HCT116 (cell line): Measurements from ENCODE around the gene CCDC73. TPM values are rescaled to one million over a fixed set of nuclear protein-coding genes. Genes with fewer than 3 reads are reported as not detected.

Experiments used
- ATAC-seq: fragments of 200-7000 bp; cut with Tn5 transposase; 2 replicates; pipeline ENCODE4 v1.9.1; 2020; ENCODE audit warnings: mild to moderate bottlenecking, moderate library complexity
- BruUV-seq: library from RNA; stranded (reverse); fragments of 400-500 nt; replicated peaks from 2 replicates; lab custom pipeline; 2021; lab: Mats Ljungman, UMichigan
- CTCF ChIA-PET: fragments of 300-600 bp; sonication (Branson Sonifier 250); formaldehyde crosslinking; loops from one replicate; lab custom pipeline; 2021; ENCODE audit warnings: antibody characterized with exemption; lab: Charles Lee
- POLR2A ChIA-PET: fragments of 300-600, 350-600 bp; sonication (Branson Sonifier 250); formaldehyde crosslinking; loops from one replicate; lab custom pipeline; 2021; ENCODE audit warnings: antibody characterized with exemption; lab: Charles Lee
- RAD21 ChIA-PET, 2 experiments: fragments of 300-600 bp; sonication (Branson Sonifier 250); formaldehyde crosslinking; loops; one replicate each; lab custom pipeline; 2023; ENCODE audit warnings: low total read pairs in 2 of 2; ENCODE audit not compliant: uncharacterized antibody in 2 of 2, unreplicated experiment in 2 of 2, low non-redundant PET in 1 of 2; lab: Charles Lee
- DNase-seq: peaks from one replicate; pipeline ENCODE4 v3.0.0-alpha.2; 2010; ENCODE audit warnings: low read depth, low spot score
- H2AFZ ChIP-seq: fragments of 200-600 bp; shearing (Covaris generic), sonication (generic); 2 replicates; pipeline ENCODE4 v1.6.1; 2017; ENCODE audit warnings: low read depth, mixed run types, mixed read lengths, antibody characterized with exemption, low read length; ENCODE audit not compliant: poor library complexity, severe bottlenecking
- H3K27ac ChIP-seq: 2 replicates; pipeline ENCODE4 v1.5.1; 2012; ENCODE audit warnings: low read depth, low read length
- H3K27me3 ChIP-seq: fragments of 200-600 bp; sonication (generic); 2 replicates; pipeline ENCODE4 v1.6.1; 2016; ENCODE audit warnings: mixed run types, low read length, mixed read lengths; ENCODE audit not compliant: insufficient read depth
- H3K36me3 ChIP-seq, 2 experiments: fragments of 200-500 bp in 1 of 2; fragments of 200-600 bp in 1 of 2; sonication (Bioruptor generic) in 1 of 2; sonication (generic) in 1 of 2; 2 replicates each; pipeline versions ENCODE4 v1.5.1 to v1.6.1; 2014 to 2016; ENCODE audit warnings: low read length in 2 of 2, inconsistent platforms in 1 of 2, mixed read lengths in 1 of 2, mixed run types in 1 of 2; ENCODE audit not compliant: insufficient read depth in 2 of 2, control insufficient read depth in 1 of 2
- H3K4me1 ChIP-seq, 2 experiments: fragments of 200-600 bp in 1 of 2; sonication (generic) in 1 of 2; 2 replicates each; pipeline versions ENCODE4 v1.5.1 to v1.6.1; 2012 to 2017; ENCODE audit warnings: low read length in 2 of 2, inconsistent platforms in 1 of 2, mild to moderate bottlenecking in 1 of 2, mixed read lengths in 1 of 2, mixed run types in 1 of 2, moderate library complexity in 1 of 2; ENCODE audit not compliant: insufficient read depth in 2 of 2, control insufficient read depth in 1 of 2
- H3K4me2 ChIP-seq: fragments of 200-600 bp; sonication (generic); 2 replicates; pipeline ENCODE4 v1.6.1; 2017; ENCODE audit warnings: mixed run types, low read length, mixed read lengths
- H3K4me3 ChIP-seq, 2 experiments: fragments of 200-600 bp in 1 of 2; sonication (generic) in 1 of 2; replicated peaks in 1 of 2; 2 replicates each; pipeline ENCODE4 v1.5.1; 2011 to 2016; ENCODE audit warnings: low read length in 2 of 2, control low read depth in 1 of 2, low read depth in 1 of 2, mild to moderate bottlenecking in 1 of 2, mixed read lengths in 1 of 2, mixed run types in 1 of 2
- H3K79me2 ChIP-seq: fragments of 200-600 bp; sonication (generic); 2 replicates; pipeline ENCODE4 v1.6.1; 2017; ENCODE audit warnings: mild to moderate bottlenecking, mixed run types, low read length, moderate library complexity, mixed read lengths; ENCODE audit not compliant: insufficient read depth
- H3K9ac ChIP-seq: fragments of 200-600 bp; sonication (generic); 2 replicates; pipeline ENCODE4 v1.6.1; 2016; ENCODE audit warnings: low read length, mixed read lengths
- H3K9me2 ChIP-seq: fragments of 200-600 bp; sonication (generic), shearing (Covaris generic); 2 replicates; pipeline ENCODE4 v1.6.1; 2017; ENCODE audit warnings: mixed run types, mild to moderate bottlenecking, moderate library complexity; ENCODE audit not compliant: insufficient read depth
- H3K9me3 ChIP-seq, 2 experiments: fragments of 200-500 bp in 1 of 2; fragments of 200-600 bp in 1 of 2; sonication (Bioruptor generic) in 1 of 2; sonication (generic) in 1 of 2; 2 replicates each; pipeline ENCODE4 v1.6.1; 2014 to 2017; ENCODE audit warnings: low read length in 2 of 2, mixed read lengths in 2 of 2, inconsistent platforms in 1 of 2, low read depth in 1 of 2, mild to moderate bottlenecking in 1 of 2, mixed run types in 1 of 2, moderate library complexity in 1 of 2; ENCODE audit not compliant: control insufficient read depth in 1 of 2, insufficient read depth in 1 of 2
- H4K20me1 ChIP-seq: fragments of 200-600 bp; sonication (generic), shearing (Covaris generic); 2 replicates; pipeline ENCODE4 v1.6.1; 2017; ENCODE audit warnings: mixed run types, mild to moderate bottlenecking, moderate library complexity; ENCODE audit not compliant: insufficient read depth
- CEBPB ChIP-seq: IDR thresholded peaks from 2 replicates; pipeline ENCODE4 v1.6.1; 2012; ENCODE audit warnings: low read depth
- EZH2 ChIP-seq: fragments of 200-600 bp; sonication (generic); IDR thresholded peaks from 2 replicates; pipeline ENCODE4 v1.6.1; 2017; ENCODE audit warnings: antibody characterized with exemption, mixed run types
- EZH2phosphoT487 ChIP-seq: fragments of 200-600 bp; IDR thresholded peaks from 2 replicates; pipeline ENCODE4 v1.6.1; 2018; ENCODE audit warnings: antibody characterized with exemption, borderline replicate concordance
- FOSL1 ChIP-seq: IDR thresholded peaks from 2 replicates; pipeline ENCODE4 v1.6.1; 2012; ENCODE audit warnings: low read depth
- JUND ChIP-seq: IDR thresholded peaks from 2 replicates; pipeline ENCODE4 v1.6.1; 2012
- POLR2A ChIP-seq: IDR thresholded peaks from 2 replicates; pipeline ENCODE4 v1.7.0; 2011; ENCODE audit warnings: borderline replicate concordance; ENCODE audit not compliant: insufficient read depth, insufficient read length; ENCODE audit errors: extremely low read depth
- POLR2AphosphoS5 ChIP-seq: IDR thresholded peaks from 2 replicates; pipeline ENCODE4 v1.6.1; 2011; ENCODE audit warnings: mild to moderate bottlenecking, low read depth, low read length, moderate library complexity
- RAD21 ChIP-seq: IDR thresholded peaks from 2 replicates; pipeline ENCODE4 v1.6.1; 2012; ENCODE audit warnings: low read depth, mild to moderate bottlenecking
- REST ChIP-seq: IDR thresholded peaks from 2 replicates; pipeline ENCODE4 v1.6.1; 2012; ENCODE audit warnings: low read depth
- SIN3A ChIP-seq: IDR thresholded peaks from 2 replicates; pipeline ENCODE4 v1.6.1; 2012; ENCODE audit warnings: low read depth
- SP1 ChIP-seq: IDR thresholded peaks from 2 replicates; pipeline ENCODE4 v1.6.1; 2012; ENCODE audit warnings: low read depth
- SRF ChIP-seq: IDR thresholded peaks from 2 replicates; pipeline ENCODE4 v1.6.1; 2012; ENCODE audit warnings: low read depth
- intact Hi-C: fragments of 100-400 bp; cut with micrococcal nuclease; formaldehyde crosslinking; loops from 2 replicates; pipeline ENCODE4 v1.10.0; 2022
- total RNA-seq: library from RNA; stranded (reverse); gene quantifications from one replicate; pipeline ENCODE4 v1.2.1, GENCODE V29; 2021; ENCODE audit not compliant: unreplicated experiment
- TF ChIP-seq, protein P1 (sequence below): IDR thresholded peaks from 2 replicates; pipeline ENCODE4 v1.6.1; 2012
- TF ChIP-seq, protein P2 (sequence below): IDR thresholded peaks from 2 replicates; pipeline ENCODE4 v1.6.1; 2011; ENCODE audit warnings: mild to moderate bottlenecking, low read length, moderate library complexity; ENCODE audit not compliant: insufficient replicate concordance; ENCODE audit errors: extremely low read depth
- TF ChIP-seq, protein P3 (sequence below): IDR thresholded peaks from 2 replicates; pipeline ENCODE4 v1.6.1; 2012

CCDC73 gene
- total RNA-seq, 1 experiment from 2014 or later: not detected

GRCh38 chr11:32821517-32821916, 27.1 kb upstream of the CCDC73 start:
- Histone ChIP-seq H4K20me1 (no peaks in the 10 kb centered on the region), H3K79me2 (no peaks in the 10 kb centered on the region), H3K9me2 (no peaks in the 10 kb centered on the region), H3K4me3 (no peak overlapping the region), H2AFZ (peak overlapping the region; percentile 5), H3K36me3 (no peaks in the 10 kb centered on the region), H3K9ac (no peak overlapping the region), H3K4me1 (peaks cover 0 to 10% of the 10 kb centered on the region in 2 experiments; a peak in 2 of 4 replicates), H3K27me3 (no peaks in the 10 kb centered on the region), H3K4me2 (peak overlapping the region; percentile 16), H3K27ac (no peak overlapping the region), H3K9me3 (no peaks in the 10 kb centered on the region)
- intact Hi-C loops: no loop called here
- no peak for DNase-seq
- RAD21 ChIA-PET: no interaction called here
- BruUV-seq: no TSS peak
- TF ChIP-seq JUND (peak; percentile 31; the same call in 1 of the 2 replicates), EZH2phosphoT487 (no peak), RAD21 (no peak), FOSL1 (peak; percentile 37; the same call in 1 of the 2 replicates), CEBPB (0 out of 2 replicates have a peak, but pooled peaks have one; percentile 22)
- TF ChIP-seq, protein P1, sequence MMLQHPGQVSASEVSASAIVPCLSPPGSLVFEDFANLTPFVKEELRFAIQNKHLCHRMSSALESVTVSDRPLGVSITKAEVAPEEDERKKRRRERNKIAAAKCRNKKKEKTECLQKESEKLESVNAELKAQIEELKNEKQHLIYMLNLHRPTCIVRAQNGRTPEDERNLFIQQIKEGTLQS: no peak
- no peak for ATAC-seq
- CTCF ChIA-PET: no interaction called here
- POLR2A ChIA-PET: no interaction called here

DNA sequence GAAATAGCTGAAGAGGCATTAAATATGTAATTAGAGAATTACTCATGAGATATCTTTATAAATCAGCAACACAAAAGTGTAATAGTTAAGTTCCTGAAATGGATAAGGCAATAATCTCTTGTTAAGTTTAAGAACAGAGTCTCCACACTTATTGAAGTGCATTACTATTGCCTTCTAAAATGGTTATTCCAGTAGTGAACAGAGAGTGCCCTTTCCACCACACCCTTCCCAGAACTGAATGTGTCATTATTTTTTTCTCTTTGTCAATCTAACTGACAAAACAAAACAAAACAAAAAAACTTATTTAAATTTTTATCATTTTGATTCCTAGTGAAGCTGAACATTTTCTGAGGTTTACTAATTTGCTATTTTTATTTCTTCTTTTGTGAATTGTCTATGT, 26.0 kb upstream of the CCDC73 start:
- no TSS peak for BruUV-seq
- TF ChIP-seq EZH2phosphoT487 (no peak), SP1 (no peak), SIN3A (no peak), CEBPB (no peak), SRF (no peak), RAD21 (no peak), POLR2AphosphoS5 (no peak), EZH2 (no peak), FOSL1 (no peak), REST (no peak), POLR2A (no peak), JUND (no peak)
- TF ChIP-seq, protein P2, sequence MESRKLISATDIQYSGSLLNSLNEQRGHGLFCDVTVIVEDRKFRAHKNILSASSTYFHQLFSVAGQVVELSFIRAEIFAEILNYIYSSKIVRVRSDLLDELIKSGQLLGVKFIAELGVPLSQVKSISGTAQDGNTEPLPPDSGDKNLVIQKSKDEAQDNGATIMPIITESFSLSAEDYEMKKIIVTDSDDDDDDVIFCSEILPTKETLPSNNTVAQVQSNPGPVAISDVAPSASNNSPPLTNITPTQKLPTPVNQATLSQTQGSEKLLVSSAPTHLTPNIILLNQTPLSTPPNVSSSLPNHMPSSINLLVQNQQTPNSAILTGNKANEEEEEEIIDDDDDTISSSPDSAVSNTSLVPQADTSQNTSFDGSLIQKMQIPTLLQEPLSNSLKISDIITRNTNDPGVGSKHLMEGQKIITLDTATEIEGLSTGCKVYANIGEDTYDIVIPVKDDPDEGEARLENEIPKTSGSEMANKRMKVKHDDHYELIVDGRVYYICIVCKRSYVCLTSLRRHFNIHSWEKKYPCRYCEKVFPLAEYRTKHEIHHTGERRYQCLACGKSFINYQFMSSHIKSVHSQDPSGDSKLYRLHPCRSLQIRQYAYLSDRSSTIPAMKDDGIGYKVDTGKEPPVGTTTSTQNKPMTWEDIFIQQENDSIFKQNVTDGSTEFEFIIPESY: no peak
- TF ChIP-seq, protein P3, sequence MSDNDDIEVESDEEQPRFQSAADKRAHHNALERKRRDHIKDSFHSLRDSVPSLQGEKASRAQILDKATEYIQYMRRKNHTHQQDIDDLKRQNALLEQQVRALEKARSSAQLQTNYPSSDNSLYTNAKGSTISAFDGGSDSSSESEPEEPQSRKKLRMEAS: no peak

More for the DNA sequence above, 26.0 kb upstream of the CCDC73 start:
- Histone ChIP-seq H4K20me1 (no peaks in the 10 kb centered on the region), H3K9me3 (no peaks in the 10 kb centered on the region), H3K4me1 (peaks cover 0 to 10% of the 10 kb centered on the region in 2 experiments; a peak in 2 of 4 replicates), H3K4me3 (no peak overlapping the region), H2AFZ (no peak overlapping the region), H3K27ac (no peak overlapping the region), H3K36me3 (no peaks in the 10 kb centered on the region), H3K79me2 (no peaks in the 10 kb centered on the region), H3K9me2 (no peaks in the 10 kb centered on the region), H3K4me2 (no peak overlapping the region), H3K9ac (no peak overlapping the region), H3K27me3 (no peaks in the 10 kb centered on the region)
- intact Hi-C loops: no loop called here
- RAD21 ChIA-PET: no interaction called here
- CTCF ChIA-PET: interaction anchor here (1.3 kb wide), 1 partner anchor 12 kb away, joined by 3 read pairs; no protein-coding TSS in a partner anchor
- POLR2A ChIA-PET: no interaction called here
- no peak for ATAC-seq
- DNase-seq: no peak
